Duodenal mucosa (tissue), 2 donors: ENCODE measurements around the gene EMC10.

Source experiments
- H3K27ac ChIP-seq: one replicate; pipeline ENCODE4 v1.7.0; 2013; ENCODE audit warnings: low read depth, low read length
- H3K27me3 ChIP-seq, 2 donors: one replicate each; pipeline ENCODE4 v1.7.0; 2013; ENCODE audit warnings: low read length in 2 of 2, control low read depth in 1 of 2; ENCODE audit not compliant: insufficient read depth in 2 of 2, control insufficient read depth in 1 of 2
- H3K36me3 ChIP-seq, 2 donors: one replicate each; pipeline ENCODE4 v1.7.0; 2013; ENCODE audit warnings: low read length in 2 of 2, control low read depth in 1 of 2; ENCODE audit not compliant: insufficient read depth in 2 of 2, control insufficient read depth in 1 of 2
- H3K4me1 ChIP-seq, 2 donors: one replicate each; pipeline ENCODE4 v1.7.0; 2013; ENCODE audit warnings: low read length in 2 of 2, control low read depth in 1 of 2; ENCODE audit not compliant: insufficient read depth in 2 of 2, control insufficient read depth in 1 of 2
- H3K4me3 ChIP-seq, 2 donors: one replicate each; pipeline ENCODE4 v1.7.0; 2013; ENCODE audit warnings: low read length in 2 of 2, low read depth in 1 of 2
- H3K9ac ChIP-seq, 2 donors: one replicate each; pipeline ENCODE4 v1.7.0; 2013; ENCODE audit warnings: low read length in 2 of 2, low read depth in 1 of 2
- H3K9me3 ChIP-seq, 2 donors: one replicate each; pipeline ENCODE4 v1.7.0; 2013; ENCODE audit warnings: low read length in 2 of 2, control low read depth in 1 of 2; ENCODE audit not compliant: control insufficient read depth in 1 of 2

Gene EMC10

GRCh38 chr19:50477751-50478515 lies 1.6 kb downstream of the EMC10 start:
- Histone ChIP-seq H3K36me3 (peaks cover 22 to 46% of the 10 kb centered on the region in 2 donors), H3K9me3 (no peaks in the 10 kb centered on the region), H3K4me3 (peak overlapping the region in 1 of 2 donors; percentile 10), H3K9ac (peak overlapping the region in 1 of 2 donors; percentile 6), H3K27me3 (no peaks in the 10 kb centered on the region), H3K27ac (no peak overlapping the region), H3K4me1 (peaks cover 7 to 8% of the 10 kb centered on the region in 2 donors)

GRCh38 chr19:50478901-50479715 lies 2.8 kb downstream of the EMC10 start:
- Histone ChIP-seq H3K9me3 (no peaks in the 10 kb centered on the region), H3K4me3 (no peak overlapping the region), H3K27ac (no peak overlapping the region), H3K27me3 (no peaks in the 10 kb centered on the region), H3K9ac (no peak overlapping the region), H3K36me3 (peaks cover 27 to 52% of the 10 kb centered on the region in 2 donors), H3K4me1 (peaks cover 7 to 8% of the 10 kb centered on the region in 2 donors)

- H3K27ac ChIP-seq = no peak overlapping the region
- peaks cover 27 to 55% of the 10 kb centered on the region in 2 donors for H3K36me3 ChIP-seq
Measured at GRCh38 chr19:50479761-50480251, 3.5 kb downstream of the EMC10 start.

GRCh38 chr19:50480281-50481111 lies 4.2 kb downstream of the EMC10 start:
- peaks cover 7 to 8% of the 10 kb centered on the region in 2 donors for H3K4me1 ChIP-seq
- peaks cover 27 to 57% of the 10 kb centered on the region in 2 donors for H3K36me3 ChIP-seq
- no peak overlapping the region for H3K27ac ChIP-seq
- no peak overlapping the region for H3K9ac ChIP-seq
- no peaks in the 10 kb centered on the region for H3K27me3 ChIP-seq
- H3K9me3 ChIP-seq = no peaks in the 10 kb centered on the region
- no peak overlapping the region for H3K4me3 ChIP-seq

More at GRCh38 chr19:50479761-50480251, 3.5 kb downstream of the EMC10 start:
- peaks cover 7 to 8% of the 10 kb centered on the region in 2 donors for H3K4me1 ChIP-seq
- H3K9ac ChIP-seq = no peak overlapping the region
- H3K9me3 ChIP-seq = no peaks in the 10 kb centered on the region
- no peak overlapping the region for H3K4me3 ChIP-seq
- no peaks in the 10 kb centered on the region for H3K27me3 ChIP-seq

GRCh38 chr19:50481351-50482149 lies 5.2 kb downstream of the EMC10 start:
- Histone ChIP-seq H3K27ac (no peak overlapping the region), H3K36me3 (peaks cover 27 to 57% of the 10 kb centered on the region in 2 donors), H3K9me3 (peaks cover 0 to 6% of the 10 kb centered on the region in 2 donors), H3K9ac (no peak overlapping the region), H3K27me3 (no peaks in the 10 kb centered on the region), H3K4me1 (peaks cover 7 to 8% of the 10 kb centered on the region in 2 donors), H3K4me3 (no peak overlapping the region)

GRCh38 chr19:50482271-50482855 lies 6.1 kb downstream of the EMC10 start:
- Histone ChIP-seq H3K27me3 (peaks cover 0 to under 1% of the 10 kb centered on the region in 2 donors), H3K27ac (no peak overlapping the region), H3K4me1 (peaks cover 3 to 5% of the 10 kb centered on the region in 2 donors), H3K9ac (no peak overlapping the region), H3K36me3 (peaks cover 27 to 57% of the 10 kb centered on the region in 2 donors), H3K9me3 (peaks cover 0 to 7% of the 10 kb centered on the region in 2 donors), H3K4me3 (no peak overlapping the region)

- no peaks in the 10 kb centered on the region for H3K4me1 ChIP-seq
- peaks cover 25 to 56% of the 10 kb centered on the region in 2 donors for H3K36me3 ChIP-seq
- no peak overlapping the region for H3K4me3 ChIP-seq
- H3K27ac ChIP-seq = no peak overlapping the region
- H3K9ac ChIP-seq = no peak overlapping the region
- H3K27me3 ChIP-seq = peaks cover 0 to 3% of the 10 kb centered on the region in 2 donors
- H3K9me3 ChIP-seq = peaks cover 0 to 7% of the 10 kb centered on the region in 2 donors
Measured at GRCh38 chr19:50482916-50483315, 6.6 kb downstream of the EMC10 start.

GRCh38 chr19:50485284-50485955 lies 9.1 kb downstream of the EMC10 start:
- Histone ChIP-seq H3K36me3 (peaks cover 7 to 33% of the 10 kb centered on the region in 2 donors), H3K27ac (no peak overlapping the region), H3K9me3 (peaks cover 0 to 7% of the 10 kb centered on the region in 2 donors)

More at GRCh38 chr19:50485284-50485955, 9.1 kb downstream of the EMC10 start:
- no peak overlapping the region for H3K9ac ChIP-seq
- no peak overlapping the region for H3K4me3 ChIP-seq
- H3K4me1 ChIP-seq = no peaks in the 10 kb centered on the region
- H3K27me3 ChIP-seq = peaks cover 0 to 3% of the 10 kb centered on the region in 2 donors
